Activated T-cell treated with anti-CD3 and anti-CD28 coated beads for 48 hours (primary cell): ENCODE results near the gene TTC19.

Experiments used
- DNase-seq: peaks from one replicate; pipeline ENCODE4 v3.0.0-alpha.2; 2020; ENCODE audit warnings: low read depth

TTC19 gene, protein sequence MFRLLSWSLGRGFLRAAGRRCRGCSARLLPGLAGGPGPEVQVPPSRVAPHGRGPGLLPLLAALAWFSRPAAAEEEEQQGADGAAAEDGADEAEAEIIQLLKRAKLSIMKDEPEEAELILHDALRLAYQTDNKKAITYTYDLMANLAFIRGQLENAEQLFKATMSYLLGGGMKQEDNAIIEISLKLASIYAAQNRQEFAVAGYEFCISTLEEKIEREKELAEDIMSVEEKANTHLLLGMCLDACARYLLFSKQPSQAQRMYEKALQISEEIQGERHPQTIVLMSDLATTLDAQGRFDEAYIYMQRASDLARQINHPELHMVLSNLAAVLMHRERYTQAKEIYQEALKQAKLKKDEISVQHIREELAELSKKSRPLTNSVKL

DNA sequence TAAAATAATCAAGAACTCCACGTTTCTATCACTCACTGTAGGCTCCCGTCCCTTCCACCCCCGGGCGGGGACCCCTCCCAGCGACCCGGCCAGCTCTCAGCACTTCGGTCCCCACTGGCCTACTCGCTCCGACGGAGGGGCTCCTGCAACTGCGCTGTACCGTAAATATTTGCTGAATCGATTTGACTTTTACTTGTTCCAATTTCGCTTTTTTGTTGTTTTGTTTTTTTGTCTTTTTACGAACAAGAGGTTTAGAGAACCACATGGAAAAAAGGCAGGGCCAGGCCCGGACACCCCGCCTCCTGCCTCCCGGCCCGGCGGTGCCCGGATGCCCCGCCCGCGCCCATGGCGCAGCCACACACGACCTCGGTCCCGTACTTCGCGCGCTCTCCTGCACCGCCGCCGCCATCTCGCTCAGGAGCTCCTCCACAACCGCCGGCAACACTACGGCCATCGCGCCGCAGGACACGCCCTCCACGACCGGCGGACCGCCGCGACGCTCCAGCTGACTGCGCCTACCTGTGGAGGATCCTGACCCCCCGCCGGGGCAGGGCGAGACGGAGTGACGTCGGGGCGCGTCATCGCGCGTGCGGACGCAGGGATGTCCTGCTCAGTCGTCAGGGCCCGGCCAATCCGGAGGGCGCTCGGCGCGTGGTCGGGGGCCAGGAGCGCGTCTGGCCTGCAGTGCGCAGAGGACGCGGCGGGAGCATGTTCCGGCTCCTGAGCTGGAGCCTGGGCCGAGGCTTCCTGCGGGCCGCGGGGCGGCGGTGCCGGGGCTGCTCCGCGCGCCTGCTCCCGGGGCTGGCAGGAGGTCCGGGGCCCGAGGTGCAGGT is at the start of gene TTC19, which contains the start of gene ZSWIM7:
Gene TTC19 (plus strand): TSS at position 684 of the 833 bp plus-strand sequence. CDS start 25 bp downstream, at position 709.
Gene ZSWIM7 (minus strand): TSS at position 564 of the 833 bp plus-strand sequence. CDS start 110 bp downstream, at position 454.
- peak; percentile 97 for DNase-seq

DNA sequence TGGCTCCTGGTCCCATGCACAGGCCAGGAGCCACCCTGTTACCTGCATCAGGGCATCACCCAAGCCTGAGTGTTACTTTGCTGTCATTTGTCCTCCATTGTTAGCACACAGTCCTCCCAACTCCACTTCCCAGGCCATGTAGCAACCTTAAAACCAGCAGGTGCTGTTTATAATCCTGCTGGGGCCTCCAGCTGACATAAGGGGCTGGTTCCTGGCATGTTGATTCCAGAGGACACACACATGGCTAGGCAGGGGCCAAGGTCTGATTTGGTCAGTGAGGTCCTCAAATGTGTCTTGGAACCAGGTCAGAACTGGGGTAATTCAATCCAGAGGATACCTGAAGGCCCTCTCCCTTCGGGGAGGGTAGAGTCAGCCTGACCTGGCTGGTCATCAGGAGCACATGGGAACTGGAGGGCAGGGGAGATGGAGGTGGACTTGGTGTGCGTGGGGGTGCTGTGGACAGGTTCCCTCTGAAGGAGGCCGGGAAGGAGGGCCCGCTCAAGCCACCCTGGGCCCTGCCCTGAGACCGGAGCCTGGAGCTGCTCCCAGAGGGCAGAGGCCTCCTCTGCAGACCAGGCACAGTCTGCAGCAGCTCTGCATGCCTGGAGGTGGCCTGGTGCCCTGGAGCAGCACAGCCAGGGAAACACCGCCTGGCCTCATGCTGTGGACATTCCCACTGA is 48.1 kb upstream of the TTC19 start:
- no peak for DNase-seq

DNA sequence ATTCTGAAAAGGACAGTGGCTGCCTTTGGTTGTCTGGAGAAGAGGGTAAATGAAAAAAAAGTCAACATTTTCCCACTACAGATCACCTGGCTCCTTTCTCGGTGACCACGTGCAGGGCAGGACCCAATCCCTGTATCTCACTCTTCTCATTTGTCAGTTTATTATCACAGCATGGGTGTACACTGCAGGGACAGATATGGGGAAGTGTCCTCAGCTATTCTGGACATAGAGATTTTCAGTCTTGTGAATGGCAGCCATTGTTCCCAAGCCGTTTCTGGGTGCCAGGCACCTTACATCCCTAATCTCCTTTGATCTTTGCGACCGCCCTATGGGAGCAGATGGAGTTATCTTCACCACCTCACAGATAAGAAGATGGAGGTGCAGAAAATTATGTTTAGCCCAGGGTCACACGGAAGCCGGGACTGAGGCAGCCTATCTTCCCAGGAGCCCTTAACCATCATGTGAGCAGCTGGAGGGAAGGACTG is 47.5 kb upstream of the TTC19 start:
- no peak for DNase-seq

DNA sequence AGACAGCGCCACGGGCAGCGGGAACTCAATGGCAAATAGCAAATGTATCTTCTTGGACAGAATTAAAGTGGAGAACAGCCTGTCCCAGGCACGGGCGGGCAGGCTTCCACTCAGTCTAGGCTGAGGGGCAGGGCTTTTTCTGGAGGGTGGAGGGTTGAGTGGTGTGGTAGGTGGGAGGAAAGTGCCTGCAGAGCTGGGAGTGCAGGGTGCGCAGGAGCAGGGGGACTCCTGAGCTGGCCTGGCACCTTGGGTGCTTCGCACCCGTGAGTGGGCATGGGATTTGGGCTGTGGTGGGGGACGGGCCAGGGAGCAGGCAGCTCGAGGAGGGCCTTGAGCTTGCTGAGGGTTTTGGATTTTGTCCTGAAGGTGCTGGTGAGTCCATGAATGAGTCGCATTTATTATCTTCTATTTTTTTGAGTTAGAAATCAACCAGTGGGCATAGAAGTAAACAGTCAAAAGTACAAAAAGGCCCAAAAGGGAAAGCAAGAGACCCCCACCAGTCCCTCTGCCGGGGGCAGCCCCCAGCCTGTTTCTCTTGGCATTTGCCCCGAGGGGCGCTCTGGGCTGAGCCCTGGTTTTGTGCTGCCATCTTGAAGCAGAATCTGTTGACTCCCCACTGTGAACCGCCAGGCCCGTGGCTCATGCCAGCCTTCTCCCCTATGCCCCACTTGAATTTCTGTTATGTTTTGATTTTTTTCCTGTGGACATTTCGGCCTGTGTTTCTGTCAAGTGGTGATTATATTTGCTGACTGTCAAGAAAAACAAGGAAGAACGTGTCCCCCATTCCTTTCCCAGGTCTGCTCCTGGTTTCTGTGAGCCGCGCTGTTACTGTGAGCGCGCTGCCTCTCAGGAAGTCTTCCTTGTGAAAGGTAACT is 46.5 kb upstream of the TTC19 start:
- DNase-seq: no peak

DNA sequence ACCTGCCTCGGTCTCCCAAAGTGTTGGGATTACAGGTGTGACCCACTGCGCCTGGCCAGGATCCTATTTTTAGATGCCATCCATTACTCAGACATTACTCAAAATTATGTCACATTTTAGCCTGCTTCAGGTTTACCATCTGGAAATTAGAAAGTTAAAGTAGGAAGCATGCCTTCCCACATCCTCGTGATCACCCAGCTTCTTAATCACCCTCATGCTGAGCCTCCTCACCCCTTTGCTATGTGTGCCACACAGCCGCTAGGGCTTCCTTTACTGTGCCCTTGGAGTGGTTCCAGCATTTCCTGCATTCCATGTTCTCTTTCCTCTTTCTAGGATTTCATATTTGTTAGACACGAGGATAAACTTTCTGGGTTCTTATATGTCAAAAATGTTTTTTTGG is 45.4 kb upstream of the TTC19 start:
- DNase-seq: no peak

DNA sequence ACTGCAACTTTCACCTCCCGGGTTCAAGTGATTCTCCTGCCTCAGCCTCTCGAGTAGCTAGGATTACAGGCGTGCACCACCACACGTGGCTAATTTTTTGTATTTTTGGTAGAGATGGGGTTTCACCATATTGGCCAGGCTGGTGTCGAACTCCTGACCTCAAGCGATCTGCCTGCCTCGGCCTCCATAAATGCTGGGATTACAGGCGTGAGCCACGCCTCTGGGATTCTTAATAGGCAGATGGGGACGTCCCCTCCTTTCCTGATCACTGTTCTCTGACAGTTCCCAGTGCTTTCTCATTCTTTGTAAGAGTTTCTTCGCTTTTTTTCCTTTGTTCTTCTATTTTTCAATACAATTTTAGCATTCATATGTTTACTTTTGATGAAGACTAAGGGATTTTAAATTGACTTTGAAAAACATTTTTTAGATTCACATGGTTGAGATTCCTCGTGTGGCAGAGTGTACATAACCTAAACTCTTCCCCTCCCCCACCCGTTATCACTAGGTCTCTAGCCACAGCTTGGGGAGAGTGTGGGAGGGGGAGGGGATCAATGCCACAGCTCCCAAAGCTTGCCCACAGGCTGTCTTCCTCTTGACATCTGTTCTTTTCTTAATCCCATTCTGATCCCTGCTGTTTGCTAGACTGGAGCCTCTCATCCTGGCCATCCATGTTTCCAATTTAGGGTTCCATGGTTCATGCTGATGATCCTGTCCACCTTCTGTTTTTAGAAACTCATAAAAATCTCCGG is 43.7 kb upstream of the TTC19 start:
- DNase-seq: no peak

DNA sequence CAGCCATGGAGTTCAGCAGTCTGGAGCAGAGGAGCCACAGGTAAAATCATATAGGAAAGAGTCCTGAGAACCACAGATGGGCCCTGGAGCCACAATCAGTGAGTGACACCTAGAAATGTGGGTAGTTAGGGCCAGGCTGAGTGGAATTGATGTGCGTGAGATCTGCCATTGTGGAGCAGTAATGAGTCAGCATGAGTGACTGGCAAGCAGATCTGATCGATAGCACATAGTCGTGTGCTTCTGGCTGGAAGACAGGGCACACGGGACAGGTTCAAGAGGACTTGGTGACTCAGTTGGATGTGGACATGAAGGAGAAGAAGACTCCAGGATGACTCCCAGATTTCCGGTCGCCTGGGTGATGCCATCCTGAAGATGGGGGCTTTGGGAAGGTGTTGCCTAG is 42.4 kb upstream of the TTC19 start:
- DNase-seq: peak; percentile 38

DNA sequence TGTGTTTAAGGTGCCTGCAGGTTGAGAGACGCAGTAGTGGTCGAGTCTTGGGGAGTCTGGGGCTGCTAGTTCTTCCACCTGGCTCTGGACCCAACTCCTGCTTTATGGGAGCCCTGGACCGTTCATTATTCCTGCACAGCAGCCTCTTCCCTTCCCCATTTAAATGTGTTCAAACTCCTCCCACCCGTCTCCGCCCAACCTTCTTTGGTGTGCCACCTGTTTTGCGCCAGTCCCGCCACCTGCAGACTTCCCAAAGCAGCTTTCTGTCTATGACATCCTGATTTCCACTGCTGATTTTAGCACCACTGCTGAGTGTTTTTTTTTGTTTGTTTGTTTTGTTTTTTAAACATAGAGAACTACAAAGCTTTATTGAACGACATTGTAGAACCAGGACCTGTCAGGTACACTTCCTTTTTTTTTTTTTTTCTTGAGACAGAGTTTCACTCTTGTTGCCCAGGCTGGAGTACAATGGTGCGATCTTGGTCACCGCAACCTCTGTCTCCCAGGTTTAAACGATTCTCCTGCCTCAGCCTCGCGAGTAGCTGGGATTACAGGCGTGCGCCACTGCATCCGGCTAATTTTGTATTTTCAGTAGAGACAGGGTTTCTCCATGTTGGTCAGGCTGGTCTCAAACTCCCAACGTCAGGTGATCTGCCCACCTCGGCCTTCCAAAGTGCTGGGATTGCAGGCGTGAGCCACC is 41.9 kb upstream of the TTC19 start:
- DNase-seq: no peak

DNA sequence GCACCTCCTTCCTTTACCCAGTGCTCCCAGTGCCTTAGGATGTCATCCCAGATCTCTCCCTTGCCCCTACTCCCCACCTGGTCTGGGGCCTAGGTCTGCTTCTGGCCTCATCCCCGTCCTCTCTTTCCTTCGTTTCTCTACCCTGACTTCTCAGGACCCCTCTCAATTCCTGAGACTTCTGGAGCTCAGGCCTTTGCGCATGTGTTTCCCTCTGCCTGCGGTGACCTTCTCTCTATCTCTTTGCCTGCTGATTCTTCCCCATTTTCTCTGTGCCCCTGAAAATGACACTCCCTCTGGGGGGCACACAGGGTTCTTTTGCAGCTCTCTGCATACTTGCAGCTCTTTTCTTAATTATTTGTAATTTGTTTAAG is 41.2 kb upstream of the TTC19 start:
- DNase-seq: no peak

DNA sequence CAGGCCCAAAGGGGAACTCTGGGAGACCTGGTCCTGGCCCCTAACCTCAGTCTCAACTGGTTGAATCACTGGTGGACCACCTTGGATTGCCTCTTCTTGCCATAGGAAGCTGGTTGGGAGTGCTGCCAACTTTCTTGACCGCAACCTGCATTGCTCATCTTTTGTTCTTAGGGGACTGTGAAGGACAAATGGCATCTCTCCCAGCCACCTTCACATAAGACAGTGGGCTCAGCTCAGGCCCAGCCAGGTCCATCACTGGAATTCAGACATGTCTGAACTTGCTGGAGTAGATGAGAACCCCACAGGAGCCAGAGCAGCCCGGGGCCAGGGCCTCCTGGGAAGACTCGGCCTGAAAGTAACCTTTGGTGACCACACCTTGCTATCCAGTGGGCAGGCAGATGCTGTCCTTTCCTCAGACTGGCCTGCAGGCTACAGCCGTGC is 35.9 kb upstream of the TTC19 start:
- DNase-seq: no peak

DNA sequence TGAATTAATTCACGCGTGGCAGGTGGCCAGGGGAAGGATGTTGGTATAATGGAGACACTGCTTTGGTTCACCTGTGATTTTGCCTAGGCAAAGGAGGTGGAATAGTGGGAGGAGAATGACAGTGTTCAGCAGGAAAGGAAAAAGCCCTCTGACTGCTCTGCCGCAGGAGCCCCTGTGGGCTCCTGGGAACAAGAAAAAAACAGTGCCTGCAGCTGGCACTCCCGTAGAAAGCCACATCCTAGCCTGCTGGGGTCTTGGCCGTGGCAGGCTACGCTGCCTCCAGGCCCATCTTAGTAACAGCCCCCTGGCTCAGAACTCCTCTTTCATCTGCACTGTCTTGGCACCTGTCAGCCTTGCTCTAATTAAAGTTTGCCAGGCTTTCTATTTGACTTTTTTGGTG is 34.1 kb upstream of the TTC19 start:
- DNase-seq: no peak

DNA sequence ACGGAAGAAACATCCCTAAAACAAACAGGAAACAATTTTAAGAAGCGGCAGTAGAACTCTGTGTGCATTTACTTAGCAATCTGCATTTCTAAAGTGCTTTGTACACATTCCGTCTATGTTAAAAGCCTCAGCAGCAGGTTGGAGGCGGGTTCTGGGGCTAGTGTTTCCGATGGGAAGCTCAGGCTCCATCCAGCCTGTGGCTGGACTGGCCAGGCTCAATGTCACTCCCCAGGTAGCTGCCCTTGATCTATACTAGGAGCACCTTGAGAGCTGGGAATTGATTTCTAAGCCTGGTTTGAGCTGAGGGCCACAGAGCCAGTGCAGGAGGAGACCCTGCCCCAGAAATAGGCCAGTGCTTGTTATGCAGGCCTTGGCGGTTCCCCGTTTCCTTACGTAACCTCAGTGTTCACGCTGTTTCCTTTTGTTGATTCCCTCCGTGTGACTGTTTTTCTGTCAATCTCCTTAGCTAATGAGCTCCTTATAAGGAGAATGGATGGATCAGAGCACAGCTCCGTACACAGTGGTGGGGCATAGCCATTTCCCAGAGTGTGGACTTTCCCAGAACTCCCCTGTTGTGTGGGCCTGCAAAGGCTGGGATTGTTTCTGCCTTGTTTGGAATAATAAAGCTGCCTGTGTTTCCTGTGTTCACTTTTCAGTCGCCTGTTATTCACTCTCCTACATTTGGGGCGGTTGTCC is 33.3 kb upstream of the TTC19 start:
- no peak for DNase-seq

DNA sequence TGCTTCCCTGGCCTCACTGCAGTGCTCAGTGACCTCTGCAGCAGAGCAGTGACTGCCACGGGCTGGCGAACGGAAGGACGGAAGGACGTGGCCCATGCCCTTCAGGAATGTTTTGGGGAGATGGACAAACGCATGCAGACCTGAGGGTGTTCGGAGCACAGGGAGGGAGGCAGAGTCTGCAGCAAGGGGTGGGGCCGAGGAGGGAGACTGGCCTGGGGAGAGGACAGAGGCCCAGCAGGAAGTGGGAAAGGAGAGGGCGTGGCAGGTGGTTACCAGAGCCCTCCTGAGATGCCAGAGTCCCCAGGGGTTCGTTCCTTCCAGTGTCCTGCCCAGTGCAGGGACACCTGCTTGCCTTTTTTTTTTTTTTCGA is 32.8 kb upstream of the TTC19 start:
- DNase-seq: no peak

DNA sequence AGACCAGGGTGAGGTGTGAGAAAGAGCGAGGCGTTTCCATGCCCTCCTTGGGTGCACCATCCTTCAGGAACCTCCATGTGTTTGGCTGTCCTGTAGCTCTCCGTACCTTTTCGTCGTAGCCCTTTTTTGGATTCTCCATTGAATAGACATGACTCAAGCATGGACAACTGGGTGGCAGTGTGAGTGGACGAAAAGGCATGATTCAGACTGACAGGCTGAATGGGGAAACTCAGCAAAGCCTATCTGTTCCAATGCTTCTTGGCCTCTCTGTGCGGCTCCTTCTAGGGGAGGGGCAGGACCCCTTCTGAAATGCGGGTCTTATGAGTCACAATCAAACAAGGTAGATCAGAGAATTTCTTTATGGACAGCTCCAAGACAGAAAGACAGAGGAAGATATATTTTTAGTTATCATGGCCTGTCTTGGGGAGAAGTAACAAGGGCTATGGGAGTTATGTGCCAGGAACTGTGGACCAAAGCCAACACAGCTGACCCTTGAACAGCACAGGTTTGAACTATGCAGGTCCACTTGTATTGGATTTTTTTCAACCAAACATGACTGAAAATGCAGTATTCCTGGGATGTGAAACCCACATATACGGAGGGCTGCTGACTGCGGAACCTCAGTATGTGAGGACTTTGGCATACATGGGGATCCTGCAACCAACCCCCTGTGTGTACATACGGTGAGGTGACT is 31.8 kb upstream of the TTC19 start:
- DNase-seq: no peak

DNA sequence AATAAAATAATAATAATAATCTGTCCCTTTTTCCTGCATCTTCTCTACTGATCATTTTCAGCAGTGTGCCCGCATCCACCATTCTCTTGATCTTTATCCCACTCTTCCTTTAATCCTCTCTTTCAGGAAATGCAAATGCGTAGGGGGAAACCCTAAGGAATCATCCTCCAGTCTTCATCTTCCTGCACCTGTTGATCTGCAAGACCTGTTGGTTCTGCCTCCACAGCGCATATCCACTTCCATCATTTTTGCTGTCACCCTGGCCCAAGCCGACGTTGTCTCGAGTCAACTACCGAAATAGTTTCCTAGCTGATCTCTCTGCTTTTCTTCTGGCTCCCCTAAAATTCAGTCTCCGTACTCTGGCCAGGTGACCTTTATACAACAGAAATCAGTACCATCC is 30.2 kb upstream of the TTC19 start:
- no peak for DNase-seq

DNA sequence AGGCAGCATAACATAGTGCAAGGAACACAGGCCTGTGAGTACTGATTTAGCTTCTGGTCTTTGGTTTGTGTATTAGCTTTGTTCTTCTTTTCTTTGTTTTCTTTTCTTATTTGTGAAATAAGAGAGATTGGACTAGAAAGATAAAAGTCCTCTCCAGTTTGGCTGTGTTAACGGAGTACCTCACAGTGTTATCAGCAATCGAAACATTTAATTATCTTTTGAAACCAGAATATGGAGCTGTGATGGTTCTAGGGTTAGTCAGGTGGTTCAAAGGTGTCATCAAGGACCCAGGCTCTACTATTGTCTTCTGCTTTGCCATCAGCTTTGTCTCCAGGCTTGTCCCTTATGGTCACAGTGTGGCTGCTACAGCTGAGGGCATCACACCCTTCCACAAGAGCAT is 29.1 kb upstream of the TTC19 start:
- DNase-seq: no peak

DNA sequence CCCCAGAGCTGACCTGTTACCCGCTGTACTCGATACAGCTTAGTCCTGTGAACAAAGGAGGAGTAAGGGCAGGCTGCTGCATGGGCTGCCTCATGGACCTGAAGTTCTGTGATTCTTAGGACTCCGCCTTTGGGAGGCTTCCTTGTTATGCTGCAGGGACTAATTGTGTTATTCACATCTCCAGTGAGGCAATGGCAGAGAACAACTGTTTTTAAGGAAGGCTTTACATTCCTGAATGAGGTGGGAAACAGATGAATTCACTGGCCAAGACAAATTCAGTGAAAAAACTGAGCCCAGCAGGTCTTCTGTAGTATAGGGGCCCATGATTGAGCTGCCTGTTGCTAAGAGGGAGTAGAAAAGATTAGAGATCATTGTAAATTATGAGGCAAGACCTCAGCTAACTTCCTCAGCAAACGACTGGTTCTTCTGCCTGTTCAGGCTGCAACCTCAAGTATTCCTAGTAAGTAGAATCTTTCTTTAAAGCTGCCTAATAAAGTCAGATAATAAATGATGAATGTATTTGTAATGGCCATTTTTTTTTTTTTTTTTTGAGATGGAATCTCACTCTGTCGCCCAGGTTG is 28.4 kb upstream of the TTC19 start:
- DNase-seq: no peak

DNA sequence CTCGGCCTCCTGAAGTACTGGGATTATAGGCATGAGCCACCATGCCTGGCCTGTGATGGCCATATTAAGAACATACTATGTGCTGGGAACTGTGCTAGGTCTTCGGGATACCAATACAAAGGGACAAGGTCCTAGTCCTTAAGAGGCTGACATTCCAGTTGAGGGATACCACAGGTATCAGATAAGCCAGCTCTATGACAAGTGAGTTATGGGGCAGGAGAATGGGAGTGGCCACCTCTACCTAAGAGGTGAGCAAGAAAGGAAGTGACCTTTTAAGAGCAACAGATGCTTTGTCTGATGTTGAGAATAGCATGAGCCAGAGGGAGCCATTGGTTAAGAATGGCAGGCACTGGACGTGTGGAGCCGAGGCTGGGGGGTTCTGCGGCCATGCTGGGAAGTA is 27.7 kb upstream of the TTC19 start:
- no peak for DNase-seq
